SK-N-MC (cell line): ENCODE results near the gene DDX31.

Experiments
- EZH2 ChIP-seq: fragments of 200-600 bp; sonication (generic); IDR thresholded peaks from one replicate; pipeline ENCODE4 v1.6.1; 2017; ENCODE audit warnings: antibody characterized with exemption
- POLR2AphosphoS5 ChIP-seq: IDR thresholded peaks from 2 replicates; pipeline ENCODE4 v1.6.1; 2012; ENCODE audit warnings: mild to moderate bottlenecking, low read depth, low read length, borderline replicate concordance

GRCh38 chr9:132590037-132590317, 79.8 kb downstream of the DDX31 start:
- no peak for TF ChIP-seq POLR2AphosphoS5
- no peak for TF ChIP-seq EZH2
